ENCODE measurements around the gene PRMT7.

GRCh38 chr16:68351991-68352431 is 41.2 kb downstream of the PRMT7 start:
- TF ChIP-seq, protein P1, sequence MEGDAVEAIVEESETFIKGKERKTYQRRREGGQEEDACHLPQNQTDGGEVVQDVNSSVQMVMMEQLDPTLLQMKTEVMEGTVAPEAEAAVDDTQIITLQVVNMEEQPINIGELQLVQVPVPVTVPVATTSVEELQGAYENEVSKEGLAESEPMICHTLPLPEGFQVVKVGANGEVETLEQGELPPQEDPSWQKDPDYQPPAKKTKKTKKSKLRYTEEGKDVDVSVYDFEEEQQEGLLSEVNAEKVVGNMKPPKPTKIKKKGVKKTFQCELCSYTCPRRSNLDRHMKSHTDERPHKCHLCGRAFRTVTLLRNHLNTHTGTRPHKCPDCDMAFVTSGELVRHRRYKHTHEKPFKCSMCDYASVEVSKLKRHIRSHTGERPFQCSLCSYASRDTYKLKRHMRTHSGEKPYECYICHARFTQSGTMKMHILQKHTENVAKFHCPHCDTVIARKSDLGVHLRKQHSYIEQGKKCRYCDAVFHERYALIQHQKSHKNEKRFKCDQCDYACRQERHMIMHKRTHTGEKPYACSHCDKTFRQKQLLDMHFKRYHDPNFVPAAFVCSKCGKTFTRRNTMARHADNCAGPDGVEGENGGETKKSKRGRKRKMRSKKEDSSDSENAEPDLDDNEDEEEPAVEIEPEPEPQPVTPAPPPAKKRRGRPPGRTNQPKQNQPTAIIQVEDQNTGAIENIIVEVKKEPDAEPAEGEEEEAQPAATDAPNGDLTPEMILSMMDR (IDR thresholded peaks at IDR 0.05), result no peak
- no peak for TF ChIP-seq POLR2A (IDR thresholded peaks at IDR 0.05)

Data from ovary (tissue), 3 donors.